GM12875 (cell line): ENCODE data around the gene ADRA2C.

Experiments
- H3K4me3 ChIP-seq: one replicate; pipeline ENCODE4 v1.5.1; 2011; ENCODE audit warnings: low read depth, low read length, control low read depth
- CTCF ChIP-seq: IDR thresholded peaks from 2 replicates; pipeline ENCODE4 v1.5.1; 2011; ENCODE audit warnings: low read depth, mild to moderate bottlenecking, control low read depth, inconsistent platforms, low read length, moderate library complexity, borderline replicate concordance; ENCODE audit not compliant: insufficient read depth

ADRA2C gene

GRCh38 chr4:3816983-3817960 lies 51.1 kb downstream of the ADRA2C start:
- no peak for TF ChIP-seq CTCF
- H3K4me3 ChIP-seq, result no peak overlapping the region
